PC-3 (cell line): ENCODE results near the gene TNFSF13B. TPM values are rescaled to one million over a fixed set of nuclear protein-coding genes. Genes with fewer than 3 reads are reported as not detected.
A peak's percentile ranks its signal among the peaks of the same experiment; 100 is the strongest.

ENCODE experiments used
- ATAC-seq: fragments of 200-7000 bp; cut with Tn5 transposase; 2 replicates; pipeline ENCODE4 v1.9.1; 2020; ENCODE audit warnings: mild to moderate bottlenecking, moderate library complexity
- Bru-seq: library from RNA; stranded (reverse); fragments of 400-500 nt; gene quantifications from one replicate; lab custom pipeline; 2021; lab: Mats Ljungman, UMichigan
- BruChase-seq, 2 experiments: library from RNA; stranded (reverse); fragments of 400-500 nt; gene quantifications; one replicate each; lab custom pipeline; 2021; lab: Mats Ljungman, UMichigan
- BruUV-seq: library from RNA; stranded (reverse); fragments of 400-500 nt; replicated peaks from 2 replicates; lab custom pipeline; 2021; lab: Mats Ljungman, UMichigan
- CTCF ChIA-PET: fragments of 300-600 bp; sonication (Branson Sonifier 250); formaldehyde crosslinking; loops from one replicate; lab custom pipeline; 2022; ENCODE audit warnings: antibody characterized with exemption; lab: Charles Lee
- POLR2A ChIA-PET: fragments of 300-600 bp; sonication (Branson Sonifier 250); formaldehyde crosslinking; loops from one replicate; lab custom pipeline; 2022; ENCODE audit warnings: antibody characterized with exemption; ENCODE audit not compliant: unreplicated experiment; lab: Charles Lee
- DNase-seq: peaks from one replicate; pipeline ENCODE4 v3.0.0-alpha.2; 2015
- H2AFZ ChIP-seq: fragments of 300-600 bp; sonication (generic); 2 replicates; pipeline ENCODE4 v1.6.0; 2016; ENCODE audit warnings: antibody characterized with exemption, low read length
- H3F3A ChIP-seq: fragments of 300-600 bp; sonication (generic); one replicate; pipeline ENCODE4 v1.6.0; 2017; ENCODE audit warnings: antibody characterized with exemption, low read length, control low read depth, mild to moderate bottlenecking; ENCODE audit not compliant: unreplicated experiment
- H3K27ac ChIP-seq: fragments of 300-600 bp; sonication (generic); 2 replicates; pipeline ENCODE4 v1.5.1; 2016; ENCODE audit warnings: mild to moderate bottlenecking, low read length
- H3K27me3 ChIP-seq: fragments of 300-600 bp; sonication (generic); 2 replicates; pipeline ENCODE4 v1.6.1; 2016; ENCODE audit warnings: low read length, mixed read lengths
- H3K36me3 ChIP-seq: fragments of 300-600 bp; sonication (generic); 2 replicates; pipeline ENCODE4 v1.6.1; 2016; ENCODE audit warnings: low read depth, mixed run types, low read length, mixed read lengths
- H3K4me1 ChIP-seq: fragments of 300-600 bp; sonication (generic); 2 replicates; pipeline ENCODE4 v1.5.1; 2016; ENCODE audit warnings: low read length; ENCODE audit not compliant: insufficient read depth
- H3K4me2 ChIP-seq: fragments of 300-600 bp; sonication (generic); 2 replicates; pipeline ENCODE4 v1.6.0; 2016; ENCODE audit warnings: low read length
- H3K4me3 ChIP-seq: fragments of 300-600 bp; sonication (generic); 2 replicates; pipeline ENCODE4 v1.5.1; 2016; ENCODE audit warnings: mild to moderate bottlenecking, low read length, mixed read lengths
- H3K79me2 ChIP-seq: fragments of 300-600 bp; sonication (generic); 2 replicates; pipeline ENCODE4 v1.6.1; 2017; ENCODE audit warnings: low read length, mixed read lengths
- H3K9ac ChIP-seq: fragments of 300-600 bp; sonication (generic); 2 replicates; pipeline ENCODE4 v1.6.0; 2016; ENCODE audit warnings: mild to moderate bottlenecking, low read length
- H3K9me2 ChIP-seq: fragments of 300-600 bp; sonication (generic); replicated peaks from 2 replicates; pipeline ENCODE4 v1.6.1; 2016; ENCODE audit warnings: mixed run types, low read length, mixed read lengths
- H3K9me3 ChIP-seq: fragments of 300-600 bp; sonication (generic); 2 replicates; pipeline ENCODE4 v1.6.1; 2016; ENCODE audit warnings: low read length, mixed read lengths
- H4K20me1 ChIP-seq: fragments of 300-600 bp; sonication (generic); 2 replicates; pipeline ENCODE4 v1.6.1; 2016; ENCODE audit warnings: low read length, mixed read lengths
- CTCF ChIP-seq: fragments of 300-600 bp; sonication (generic); conservative IDR thresholded peaks from 2 replicates; pipeline ENCODE4 v1.5.1; 2017; ENCODE audit warnings: antibody characterized with exemption, low read depth, mild to moderate bottlenecking, low read length
- EZH2 ChIP-seq: fragments of 300-600 bp; sonication (generic); IDR thresholded peaks from one replicate; pipeline ENCODE4 v1.6.1; 2017; ENCODE audit warnings: antibody characterized with exemption, mild to moderate bottlenecking, low read length; ENCODE audit not compliant: unreplicated experiment
- EZH2phosphoT487 ChIP-seq: fragments of 300-600 bp; sonication (generic); IDR thresholded peaks from 2 replicates; pipeline ENCODE4 v1.6.1; 2018; ENCODE audit warnings: mild to moderate bottlenecking, antibody characterized with exemption, low read length, borderline replicate concordance
- intact Hi-C: fragments of 100-400 bp; cut with micrococcal nuclease; formaldehyde crosslinking; loops from 2 replicates; pipeline ENCODE4 v1.9.0; 2023
- long read RNA-seq: library from polyadenylated mRNA; unstranded; transcript quantifications from one replicate; pipeline ENCODE4 v2.0.0, GENCODE V29; 2021; ENCODE audit not compliant: unreplicated experiment
- total RNA-seq: library from RNA; depleted of rRNA; stranded (reverse); fragments of >200 nt; gene quantifications from 2 replicates; pipeline ENCODE4 v1.2.3, GENCODE V29; 2014; rRNA removed

Gene TNFSF13B, protein sequence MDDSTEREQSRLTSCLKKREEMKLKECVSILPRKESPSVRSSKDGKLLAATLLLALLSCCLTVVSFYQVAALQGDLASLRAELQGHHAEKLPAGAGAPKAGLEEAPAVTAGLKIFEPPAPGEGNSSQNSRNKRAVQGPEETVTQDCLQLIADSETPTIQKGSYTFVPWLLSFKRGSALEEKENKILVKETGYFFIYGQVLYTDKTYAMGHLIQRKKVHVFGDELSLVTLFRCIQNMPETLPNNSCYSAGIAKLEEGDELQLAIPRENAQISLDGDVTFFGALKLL
- total RNA-seq = 2.6 TPM in 1 of 2 replicates, not detected in the other
- percentile 32 among the genes with signal in this experiment for Bru-seq, nascent RNA
- BruChase-seq, experiment 1, labeled RNA remaining after a 6-hour chase = percentile 50 among the genes with signal in this experiment
- percentile 62 among the genes with signal in this experiment for BruChase-seq, experiment 2, labeled RNA remaining after a 2-hour chase
- long read RNA-seq, partial matches to known transcripts = 0 of 1 reads
- long read RNA-seq, other reads (novel, unspliced or antisense) = 1 of 1 reads

- Histone ChIP-seq H3K27me3 (peaks cover 5% of the 10 kb centered on the region; the same call in 1 of the 2 replicates), H2AFZ (no peak within 1 kb of the TSS), H3K79me2 (no peaks in the 10 kb centered on the region), H3K27ac (no peak within 1 kb of the TSS), H3K36me3 (no peaks in the 10 kb centered on the region), H3K9me3 (no peaks in the 10 kb centered on the region), H3K9ac (no peak within 1 kb of the TSS), H3K4me1 (no peaks in the 10 kb centered on the region; the same call in 1 of the 2 replicates), H3F3A (no peaks in the 10 kb centered on the region), H4K20me1 (no peaks in the 10 kb centered on the region), H3K4me2 (no peak within 1 kb of the TSS), H3K9me2 (no peaks in the 10 kb centered on the region), H3K4me3 (no peak within 1 kb of the TSS)
- CTCF ChIA-PET = no interaction called here
- no TSS peak for BruUV-seq
- ATAC-seq (no peak), DNase-seq (no peak)
- no peak for TF ChIP-seq CTCF
- no peak for TF ChIP-seq EZH2
- no peak for TF ChIP-seq EZH2phosphoT487
- POLR2A ChIA-PET = no interaction called here
- intact Hi-C loops = no loop called here
Observed at GRCh38 chr13:108269601-108270328, at the start of gene TNFSF13B. TSS of gene TNFSF13B (plus strand) at chr13:108269718. CDS start at chr13:108269896, 178 bp downstream.

- CTCF ChIA-PET = no interaction called here
- Histone ChIP-seq H2AFZ (no peak overlapping the region), H3K79me2 (peaks cover 75% of the 10 kb centered on the region), H4K20me1 (peaks cover 17% of the 10 kb centered on the region; the same call in 1 of the 2 replicates), H3F3A (no peaks in the 10 kb centered on the region), H3K27ac (no peak overlapping the region), H3K9me3 (no peaks in the 10 kb centered on the region), H3K27me3 (no peaks in the 10 kb centered on the region), H3K4me1 (peaks cover 15% of the 10 kb centered on the region; the same call in 1 of the 2 replicates), H3K36me3 (no peaks in the 10 kb centered on the region), H3K4me2 (peak overlapping the region; percentile 94), H3K4me3 (peak overlapping the region; percentile 83), H3K9me2 (no peaks in the 10 kb centered on the region), H3K9ac (peak overlapping the region; percentile 90; the same call in 1 of the 2 replicates)
- peak; percentile 70 for DNase-seq
- POLR2A ChIA-PET = no interaction called here
- no peak for ATAC-seq
- intact Hi-C loops = no loop called here
- TF ChIP-seq EZH2 = no peak
- peak; percentile 56 for TF ChIP-seq CTCF
- no TSS peak for BruUV-seq
Observed at GRCh38 chr13:108220041-108220440, 49.5 kb upstream of the TNFSF13B start.
